Stimulated activated CD8-positive, alpha-beta memory T cell treated with anti-CD3 and anti-CD28 coated beads, Interleukin-7, amount 100 ng/mL, for 4 hours (primary cell): ENCODE results near the gene TMEM11.

Experiments used
- DNase-seq, 2 donors: peaks; one replicate each; pipeline ENCODE4 v3.0.0-alpha.2; 2020; ENCODE audit warnings: low read depth in 2 of 2

The TMEM11 gene

DNA sequence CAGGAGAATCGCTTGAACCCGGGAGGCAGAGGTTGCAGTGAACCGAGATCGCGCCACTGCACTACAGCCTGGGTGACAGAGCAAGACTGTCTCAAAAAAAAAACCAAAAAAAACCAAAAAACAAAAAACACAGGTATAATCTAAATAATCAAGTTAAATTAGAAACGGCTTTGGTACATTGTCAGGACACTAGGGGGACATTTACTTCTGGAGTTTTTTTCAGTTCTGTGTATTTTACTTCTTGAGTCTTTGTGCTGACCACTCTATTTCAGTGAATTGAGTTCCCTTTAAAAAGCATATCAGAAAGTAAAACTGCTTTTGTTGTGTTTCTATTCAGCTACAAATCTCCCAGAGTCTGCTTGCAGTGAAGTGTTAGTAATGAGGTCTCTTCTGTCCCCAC is 50.9 kb downstream of the TMEM11 start:
- no peak for DNase-seq

- DNase-seq, result no peak
Measured at GRCh38 chr17:21162394-21162775, 51.6 kb downstream of the TMEM11 start.

DNA sequence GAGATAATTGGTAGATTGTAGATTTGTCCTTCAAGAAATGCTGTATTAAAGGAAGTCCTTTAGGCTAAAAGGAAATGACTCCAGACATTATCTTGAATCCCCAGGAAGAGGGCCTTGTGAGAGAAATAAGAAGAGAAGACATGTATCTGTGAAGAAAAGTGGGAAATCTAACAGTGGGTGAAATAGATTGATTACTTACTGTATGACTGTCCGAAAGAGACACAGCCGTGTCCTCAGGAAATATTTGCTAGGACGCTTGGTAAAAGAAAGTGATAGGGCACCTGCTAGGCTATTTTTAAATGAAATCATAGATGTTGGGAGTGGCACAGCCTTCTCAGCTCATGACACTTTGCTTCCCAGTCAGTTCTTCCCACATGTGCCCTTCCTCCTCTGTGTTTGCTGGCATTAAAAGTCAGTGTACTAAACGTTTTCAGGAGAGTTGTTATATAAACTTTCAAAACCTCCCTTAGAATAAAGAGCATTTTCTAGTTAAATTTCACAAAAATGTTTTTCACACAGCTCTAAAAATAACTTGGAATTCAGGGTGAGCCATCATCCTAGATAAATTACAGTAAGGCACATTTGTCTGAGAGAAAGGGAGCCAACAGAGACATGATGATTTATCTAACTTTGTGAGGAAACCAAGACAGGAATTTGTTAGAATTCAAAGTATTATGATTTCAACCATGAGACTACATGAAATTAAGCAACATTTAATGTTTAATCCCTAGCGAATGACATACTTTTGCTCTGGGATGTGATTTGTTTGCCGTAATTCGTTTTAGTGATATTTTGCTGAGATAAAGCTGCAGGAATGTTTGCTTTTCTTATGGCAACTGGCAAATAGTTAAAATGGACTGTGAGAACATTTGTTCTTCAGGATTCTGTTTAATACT is 52.2 kb downstream of the TMEM11 start:
- no peak for DNase-seq

- DNase-seq, result no peak
Measured at GRCh38 chr17:21160401-21160800, 53.6 kb downstream of the TMEM11 start.

DNA sequence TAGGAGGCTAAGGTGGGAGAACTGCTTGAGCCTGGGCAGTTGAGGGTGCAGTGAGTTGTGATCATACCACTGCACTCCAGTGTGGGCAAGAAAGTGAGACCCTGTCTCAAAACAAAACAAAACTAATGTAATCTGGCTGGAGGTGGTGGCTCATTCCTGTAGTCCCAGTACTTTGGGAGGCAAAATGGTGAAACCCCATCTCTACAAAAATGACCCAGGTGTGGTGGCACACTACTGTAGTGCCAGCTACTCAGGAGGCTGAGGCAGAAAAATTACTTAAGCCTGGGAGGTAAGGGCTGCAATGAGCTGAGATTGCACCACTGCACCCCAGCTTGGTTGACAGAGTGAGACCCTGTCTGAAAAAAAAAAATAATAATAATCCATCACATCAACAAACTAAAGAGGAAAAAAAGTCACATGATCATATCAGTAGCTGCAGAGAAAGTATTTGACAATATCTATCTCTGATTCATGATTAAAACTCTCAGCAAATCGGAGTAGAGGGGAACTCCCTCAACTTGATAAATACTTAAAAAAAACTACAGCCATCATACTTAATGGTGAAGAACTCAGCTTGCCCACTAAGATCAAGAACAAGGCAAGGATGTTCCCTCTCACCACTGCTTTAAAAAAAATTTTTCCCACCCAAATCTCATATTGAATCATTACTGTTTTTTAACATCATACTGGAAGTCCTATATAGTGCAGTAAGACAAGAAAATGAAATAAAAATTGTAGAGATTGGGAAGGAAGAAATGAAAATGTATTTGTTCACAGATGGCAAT is 56.2 kb downstream of the TMEM11 start:
- no peak for DNase-seq

- DNase-seq, result no peak
Measured at GRCh38 chr17:21152731-21153130, 61.2 kb downstream of the TMEM11 start.

DNA sequence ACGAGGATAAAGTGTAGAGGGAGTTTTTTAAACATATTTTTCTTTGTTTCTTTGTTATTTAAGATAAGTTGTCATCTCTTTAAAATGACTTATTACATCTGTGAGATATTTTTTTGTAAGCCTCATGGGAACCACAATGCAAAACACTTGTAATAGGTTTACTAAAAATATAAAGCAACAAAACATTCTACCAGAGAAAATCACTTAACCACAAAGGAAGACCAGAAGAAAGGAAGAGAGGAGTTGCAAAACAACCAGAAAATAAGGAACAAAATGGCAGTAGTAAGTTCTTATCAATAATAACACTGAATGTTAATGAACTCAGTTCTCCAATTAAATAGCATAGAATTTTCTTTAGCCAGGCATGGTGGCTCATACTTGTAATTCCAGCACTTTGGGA is 64.3 kb downstream of the TMEM11 start:
- no peak for DNase-seq
